Fibroblast of lung (primary cell): ENCODE measurements around the gene MRI1. TPM values are rescaled to one million over a fixed set of nuclear protein-coding genes. Genes with fewer than 3 reads are reported as not detected.

Experiments
- DNase-seq, 2 donors: peaks; one replicate each; pipeline versions ENCODE4 v3.0.0 to v3.0.0-alpha.2; 2010; ENCODE audit warnings: low read depth in 2 of 2
- H2AFZ ChIP-seq: 2 replicates; pipeline ENCODE4 v1.5.1; 2012; ENCODE audit warnings: low read length, control low read depth, inconsistent platforms
- H3K27ac ChIP-seq: 2 replicates; pipeline ENCODE4 v1.5.1; 2011; ENCODE audit warnings: low read length, control low read depth; ENCODE audit not compliant: insufficient read depth
- H3K27me3 ChIP-seq: 2 replicates; pipeline ENCODE4 v1.5.1; 2011; ENCODE audit warnings: mild to moderate bottlenecking, low read length; ENCODE audit not compliant: control insufficient read depth, insufficient read depth
- H3K36me3 ChIP-seq: 2 replicates; pipeline ENCODE4 v1.5.1; 2011; ENCODE audit warnings: low read length; ENCODE audit not compliant: control insufficient read depth, insufficient read depth
- H3K4me1 ChIP-seq: 2 replicates; pipeline ENCODE4 v1.5.1; 2011; ENCODE audit warnings: low read length; ENCODE audit not compliant: control insufficient read depth, insufficient read depth; ENCODE audit errors: extremely low read depth
- H3K4me2 ChIP-seq: 2 replicates; pipeline ENCODE4 v1.5.1; 2011; ENCODE audit warnings: low read length, control low read depth; ENCODE audit not compliant: insufficient read depth; ENCODE audit errors: extremely low read depth
- H3K4me3 ChIP-seq, 4 experiments: fragments of 200-600 bp in 1 of 4; sonication (generic) in 1 of 4; replicated peaks in 1 of 4; 2 replicates each; pipeline ENCODE4 v1.5.1; 2011 to 2016; ENCODE audit warnings: low read length in 4 of 4, low read depth in 3 of 4, mild to moderate bottlenecking in 3 of 4, control low read depth in 2 of 4, inconsistent platforms in 1 of 4, mixed read lengths in 1 of 4; ENCODE audit not compliant: insufficient read depth in 1 of 4; ENCODE audit errors: control extremely low read depth in 1 of 4
- H3K79me2 ChIP-seq: 2 replicates; pipeline ENCODE4 v1.5.1; 2012; ENCODE audit warnings: mild to moderate bottlenecking, low read length, inconsistent platforms; ENCODE audit not compliant: control insufficient read depth, insufficient read depth
- H3K9ac ChIP-seq: 2 replicates; pipeline ENCODE4 v1.5.1; 2011; ENCODE audit warnings: mild to moderate bottlenecking, low read length, control low read depth; ENCODE audit not compliant: insufficient read depth
- H3K9me3 ChIP-seq: 2 replicates; pipeline ENCODE4 v1.5.1; 2012; ENCODE audit warnings: low read depth, low read length; ENCODE audit not compliant: control insufficient read depth, insufficient read depth
- H4K20me1 ChIP-seq: 2 replicates; pipeline ENCODE4 v1.5.1; 2011; ENCODE audit warnings: low read length; ENCODE audit not compliant: control insufficient read depth, insufficient read depth; ENCODE audit errors: extremely low read depth
- EZH2 ChIP-seq: IDR thresholded peaks from 2 replicates; pipeline ENCODE4 v1.5.1; 2012; ENCODE audit warnings: low read length, control low read depth, mild to moderate bottlenecking; ENCODE audit errors: missing control alignments
- polyA plus RNA-seq, 2 donors: library from polyadenylated mRNA; depleted of rRNA in 1 of 2; stranded (reverse) in 1 of 2; unstranded in 1 of 2; fragments of >200 nt; gene quantifications; 2 replicates each; pipeline ENCODE4 v1.2.1, GENCODE V29; 2011 to 2012; ENCODE audit warnings: missing spikeins in 1 of 2
- total RNA-seq: library from RNA; depleted of rRNA; stranded (reverse); fragments of >200 nt; gene quantifications from 2 replicates; pipeline ENCODE4 v1.2.1, GENCODE V29; 2014
- TF ChIP-seq, protein P1 (sequence below), 2 donors: IDR thresholded peaks in 1 of 2; conservative IDR thresholded peaks in 1 of 2; 1 replicate in 1 of 2; 2 replicates in 1 of 2; pipeline ENCODE4 v1.5.1; 2011 to 2012; ENCODE audit warnings: low read length in 2 of 2, control low read depth in 1 of 2, inconsistent platforms in 1 of 2, low read depth in 1 of 2, mild to moderate bottlenecking in 1 of 2

The MRI1 gene
- total and polyA plus RNA-seq, 2 donors (not counting 1 experiment from before 2014, with no cell fraction given), result 17.1 to 17.7 TPM

DNA sequence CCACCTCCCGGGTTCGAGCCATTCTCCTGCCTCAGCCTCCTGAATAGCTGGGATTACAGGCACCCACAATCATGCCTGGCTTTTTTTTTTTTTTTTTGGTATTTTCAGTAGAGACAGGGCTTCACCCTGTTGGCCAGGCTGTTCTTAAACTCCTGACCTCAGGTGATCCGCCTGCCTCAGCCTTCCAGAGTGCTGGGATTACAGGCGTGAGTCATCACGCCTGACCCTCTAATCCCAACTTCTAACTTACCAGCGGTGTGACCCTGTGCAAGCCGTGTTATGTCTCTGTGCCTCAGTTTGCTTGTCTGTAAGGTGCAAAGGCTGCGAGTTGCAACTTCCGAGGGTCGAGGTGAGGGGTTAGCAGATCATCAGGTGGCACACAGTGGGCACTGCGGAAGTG is 48.2 kb downstream of the MRI1 start:
- Histone ChIP-seq H3K36me3 (peaks cover 24% of the 10 kb centered on the region), H3K4me3 (no peak overlapping the region), H3K79me2 (no peaks in the 10 kb centered on the region), H4K20me1 (no peaks in the 10 kb centered on the region), H3K27me3 (no peaks in the 10 kb centered on the region), H3K9me3 (no peaks in the 10 kb centered on the region), H2AFZ (no peak overlapping the region), H3K4me1 (no peaks in the 10 kb centered on the region), H3K9ac (no peak overlapping the region), H3K4me2 (no peak overlapping the region), H3K27ac (no peak overlapping the region)
- no peak for DNase-seq
- TF ChIP-seq EZH2, result no peak
- TF ChIP-seq, protein P1, sequence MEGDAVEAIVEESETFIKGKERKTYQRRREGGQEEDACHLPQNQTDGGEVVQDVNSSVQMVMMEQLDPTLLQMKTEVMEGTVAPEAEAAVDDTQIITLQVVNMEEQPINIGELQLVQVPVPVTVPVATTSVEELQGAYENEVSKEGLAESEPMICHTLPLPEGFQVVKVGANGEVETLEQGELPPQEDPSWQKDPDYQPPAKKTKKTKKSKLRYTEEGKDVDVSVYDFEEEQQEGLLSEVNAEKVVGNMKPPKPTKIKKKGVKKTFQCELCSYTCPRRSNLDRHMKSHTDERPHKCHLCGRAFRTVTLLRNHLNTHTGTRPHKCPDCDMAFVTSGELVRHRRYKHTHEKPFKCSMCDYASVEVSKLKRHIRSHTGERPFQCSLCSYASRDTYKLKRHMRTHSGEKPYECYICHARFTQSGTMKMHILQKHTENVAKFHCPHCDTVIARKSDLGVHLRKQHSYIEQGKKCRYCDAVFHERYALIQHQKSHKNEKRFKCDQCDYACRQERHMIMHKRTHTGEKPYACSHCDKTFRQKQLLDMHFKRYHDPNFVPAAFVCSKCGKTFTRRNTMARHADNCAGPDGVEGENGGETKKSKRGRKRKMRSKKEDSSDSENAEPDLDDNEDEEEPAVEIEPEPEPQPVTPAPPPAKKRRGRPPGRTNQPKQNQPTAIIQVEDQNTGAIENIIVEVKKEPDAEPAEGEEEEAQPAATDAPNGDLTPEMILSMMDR (conservative IDR thresholded peaks at IDR 0.05 in 1 of 2, IDR thresholded peaks at IDR 0.05 in 1 of 2; ENCODE audit: low read depth in 1 of 2, low read length in 2 of 2), result no peak

DNA sequence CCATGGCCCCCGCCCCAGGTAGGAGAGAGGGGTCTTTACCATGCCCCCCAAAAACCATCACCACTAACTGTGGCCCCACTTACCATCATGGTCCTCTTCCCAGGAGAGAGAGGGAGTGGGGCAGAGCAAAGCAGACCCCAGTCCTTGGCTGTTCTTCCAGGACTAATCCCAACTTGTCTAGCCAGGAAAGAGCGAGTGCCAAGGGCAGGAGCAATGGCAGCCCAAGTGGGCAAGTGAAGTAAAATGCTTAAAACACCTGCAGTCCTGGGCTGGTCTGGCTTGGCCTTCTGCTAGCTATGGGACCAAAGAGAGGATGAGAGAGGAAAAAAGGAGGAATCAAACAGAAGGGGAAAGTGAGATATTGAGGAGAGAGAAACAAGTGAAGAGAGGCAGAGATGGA is 48.8 kb downstream of the MRI1 start:
- no peak overlapping the region for H3K9ac ChIP-seq
- H2AFZ ChIP-seq, result no peak overlapping the region
- H3K4me2 ChIP-seq, result no peak overlapping the region
- H3K79me2 ChIP-seq, result no peaks in the 10 kb centered on the region
- H3K36me3 ChIP-seq, result peaks cover 29% of the 10 kb centered on the region
- H3K27me3 ChIP-seq, result no peaks in the 10 kb centered on the region
- no peaks in the 10 kb centered on the region for H3K9me3 ChIP-seq
- no peak overlapping the region for H3K27ac ChIP-seq
- DNase-seq, result no peak
- no peak overlapping the region for H3K4me3 ChIP-seq
- H3K4me1 ChIP-seq, result no peaks in the 10 kb centered on the region
- H4K20me1 ChIP-seq, result no peaks in the 10 kb centered on the region
- TF ChIP-seq, protein P1 (conservative IDR thresholded peaks at IDR 0.05 in 1 of 2, IDR thresholded peaks at IDR 0.05 in 1 of 2; ENCODE audit: low read depth in 1 of 2, low read length in 2 of 2), result no peak
- TF ChIP-seq EZH2, result no peak

DNA sequence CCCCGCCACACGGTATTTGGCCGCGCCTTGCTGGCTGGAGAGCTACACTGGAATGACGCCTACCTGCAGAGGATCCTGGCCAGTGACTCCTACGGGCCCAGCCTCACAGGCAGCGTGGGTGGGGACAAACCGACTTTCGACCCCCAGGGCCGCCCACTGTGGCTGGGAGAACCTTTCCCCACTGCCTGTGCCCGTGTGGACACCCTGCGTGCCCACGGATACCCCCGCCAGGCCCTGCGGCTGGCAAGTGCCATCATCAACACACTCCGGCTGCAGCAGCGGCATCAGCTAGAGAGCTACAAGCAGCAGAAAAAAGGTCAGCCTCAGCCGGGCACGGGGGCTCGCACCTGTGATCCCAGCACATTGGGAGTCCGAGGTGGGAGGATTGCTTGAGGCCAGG is 50.2 kb downstream of the MRI1 start:
- TF ChIP-seq, protein P1 (conservative IDR thresholded peaks at IDR 0.05 in 1 of 2, IDR thresholded peaks at IDR 0.05 in 1 of 2; ENCODE audit: low read depth in 1 of 2, low read length in 2 of 2), result no peak
- no peak for TF ChIP-seq EZH2
- Histone ChIP-seq H3K4me2 (no peak overlapping the region), H3K4me1 (no peaks in the 10 kb centered on the region), H3K27me3 (no peaks in the 10 kb centered on the region), H4K20me1 (no peaks in the 10 kb centered on the region), H3K9ac (no peak overlapping the region), H2AFZ (no peak overlapping the region), H3K36me3 (peaks cover 23% of the 10 kb centered on the region), H3K4me3 (no peak overlapping the region), H3K27ac (no peak overlapping the region), H3K79me2 (no peaks in the 10 kb centered on the region), H3K9me3 (no peaks in the 10 kb centered on the region)
- DNase-seq, result no peak
